ENCODE results near the gene CCDC15.

GRCh38 chr11:124943254-124943616, 10.8 kb upstream of the CCDC15 start:
- TF ChIP-seq CTCF (IDR thresholded peaks at IDR 0.05; ENCODE audit: low read length) (no peak), EZH2 (optimal IDR thresholded peaks at IDR 0.05; ENCODE audit: low read depth, low read length) (no peak)
